ENCODE measurements around the gene BCAS1.

GRCh38 chr20:53905820-53906191, 164.6 kb downstream of the BCAS1 start:
- TF ChIP-seq MAX (IDR thresholded peaks at IDR 0.05) (no peak), EGR1 (IDR thresholded peaks at IDR 0.05) (no peak), TCF12 (IDR thresholded peaks at IDR 0.05; ENCODE audit: low read depth) (no peak), USF1 (IDR thresholded peaks at IDR 0.05) (no peak), ZBTB7A (IDR thresholded peaks at IDR 0.05; ENCODE audit: low read depth) (no peak), CEBPB (IDR thresholded peaks at IDR 0.05) (no peak), YY1 (IDR thresholded peaks at IDR 0.05; ENCODE audit: low read depth) (no peak), TAF1 (IDR thresholded peaks at IDR 0.05; ENCODE audit: low read depth) (no peak), RAD21 (IDR thresholded peaks at IDR 0.05; ENCODE audit: low read depth) (no peak)
